Stimulated activated CD4-positive, alpha-beta T cell treated with anti-CD3 and anti-CD28 coated beads, Interleukin-4, amount 100 ng/mL, for 48 hours (primary cell): Measurements from ENCODE around the gene MYEF2.

Source experiments
- DNase-seq, 2 donors: peaks; one replicate each; pipeline ENCODE4 v3.0.0-alpha.2; 2020; ENCODE audit warnings: low read depth in 2 of 2

Gene MYEF2

GRCh38 chr15:48177766-48178647 is at the start of gene MYEF2:
TSS of gene MYEF2 (minus strand) at chr15:48178295. CDS start at chr15:48178237, 58 bp downstream.
- DNase-seq, result peak; percentile 62 to 66

GRCh38 chr15:48225771-48226170 is 47.7 kb upstream of the MYEF2 start:
- DNase-seq, result no peak

- no peak for DNase-seq
These were observed 44.5 kb upstream of the MYEF2 start for GRCh38 chr15:48222627-48223026.

- no peak for DNase-seq
These were observed 43.8 kb upstream of the MYEF2 start for GRCh38 chr15:48221885-48222284.

GRCh38 chr15:48221261-48221660 is 43.2 kb upstream of the MYEF2 start:
- DNase-seq, result no peak

- no peak for DNase-seq
These were observed 27.9 kb upstream of the MYEF2 start, which contains the start of gene SLC12A1 for GRCh38 chr15:48205981-48206380. TSS of gene SLC12A1 (plus strand) at chr15:48206302. CDS start at chr15:48207720, 1,418 bp downstream.

- DNase-seq, result no peak
These were observed 24.0 kb upstream of the MYEF2 start for GRCh38 chr15:48202068-48202467.

- DNase-seq, result no peak
These were observed 13.6 kb upstream of the MYEF2 start, which contains the start of gene CTXN2 for GRCh38 chr15:48191574-48192225. TSS of gene CTXN2 (plus strand) at chr15:48191665. CDS start at chr15:48201301, 9,636 bp downstream.

GRCh38 chr15:48190932-48191573 is 13.0 kb upstream of the MYEF2 start:
- peak in 1 of 2 donors; percentile 34 for DNase-seq

GRCh38 chr15:48186271-48186670 is 8.2 kb upstream of the MYEF2 start:
- DNase-seq, result no peak

- DNase-seq, result no peak
These were observed 7.4 kb upstream of the MYEF2 start for GRCh38 chr15:48185529-48185928.

GRCh38 chr15:48182749-48183148 is 4.7 kb upstream of the MYEF2 start:
- no peak for DNase-seq

- DNase-seq, result no peak
These were observed 495 bp upstream of the MYEF2 start for GRCh38 chr15:48178648-48178931.

GRCh38 chr15:48177383-48177765 is 721 bp downstream of the MYEF2 start:
- DNase-seq, result no peak

GRCh38 chr15:48176957-48177356 is 1.1 kb downstream of the MYEF2 start:
- DNase-seq, result no peak

GRCh38 chr15:48176112-48176511 is 2.0 kb downstream of the MYEF2 start:
- DNase-seq, result no peak

- DNase-seq, result no peak
These were observed 3.0 kb downstream of the MYEF2 start for GRCh38 chr15:48175126-48175525.

- DNase-seq, result no peak
These were observed 7.1 kb downstream of the MYEF2 start for GRCh38 chr15:48170981-48171380.

- DNase-seq, result no peak
These were observed 9.5 kb downstream of the MYEF2 start for GRCh38 chr15:48168616-48169015.

- DNase-seq, result no peak
These were observed 24.6 kb downstream of the MYEF2 start for GRCh38 chr15:48153526-48153925.

GRCh38 chr15:48149858-48150257 is 28.2 kb downstream of the MYEF2 start:
- no peak for DNase-seq

GRCh38 chr15:48147358-48147757 is 30.7 kb downstream of the MYEF2 start:
- DNase-seq, result no peak

GRCh38 chr15:48145923-48146322 is 32.2 kb downstream of the MYEF2 start:
- DNase-seq, result no peak
